A549 (cell line): ENCODE results near the gene MST1.
"Not testable (repeated sequence)": the region's sequence is repeated elsewhere in the genome, so short reads cannot be mapped to it uniquely, and the experiment has no call there.

Experiments
- CTCF ChIP-seq: fragments of >200 bp; sonication (Bioruptor Twin); formaldehyde crosslinking; IDR thresholded peaks from 3 replicates; pipeline ENCODE4 v1.5.1; 2016
- E2F6 ChIP-seq: IDR thresholded peaks from 2 replicates; pipeline ENCODE4 v1.6.1; 2012; ENCODE audit warnings: low read depth, borderline replicate concordance
- EHMT2 ChIP-seq: fragments of 200-600 bp; sonication (generic); IDR thresholded peaks from 2 replicates; pipeline ENCODE4 v1.6.1; 2016; ENCODE audit warnings: antibody characterized with exemption, low read depth, mild to moderate bottlenecking, moderate library complexity
- EP300 ChIP-seq, 2 experiments: fragments of >200 bp; sonication (Bioruptor Twin); formaldehyde crosslinking; IDR thresholded peaks; 2 replicates in 1 of 2; 3 replicates in 1 of 2; pipeline ENCODE4 v1.6.1; 2016 to 2017
- MAFK ChIP-seq: fragments of 450-650 bp; IDR thresholded peaks from 2 replicates; pipeline ENCODE4 v1.6.1; 2014; ENCODE audit not compliant: partially characterized antibody
- MAX ChIP-seq: IDR thresholded peaks from 2 replicates; pipeline ENCODE4 v1.6.1; 2012
- MYC ChIP-seq: IDR thresholded peaks from 2 replicates; pipeline ENCODE4 v1.6.1; 2012; ENCODE audit warnings: mild to moderate bottlenecking, inconsistent platforms, low read length, improper control_type of control experiment, borderline replicate concordance
- PHF8 ChIP-seq: fragments of 200-600 bp; sonication (generic); IDR thresholded peaks from 2 replicates; pipeline ENCODE4 v1.6.1; 2016; ENCODE audit warnings: low read depth, mild to moderate bottlenecking, antibody characterized with exemption, moderate library complexity, borderline replicate concordance
- POLR2A ChIP-seq: IDR thresholded peaks from 2 replicates; pipeline ENCODE4 v1.6.1; 2012; ENCODE audit warnings: mild to moderate bottlenecking, low read length
- RAD21 ChIP-seq, 2 experiments: fragments of >200 bp in 1 of 2; sonication (Bioruptor Twin) in 1 of 2; formaldehyde crosslinking in 1 of 2; IDR thresholded peaks in 1 of 2; conservative IDR thresholded peaks in 1 of 2; 2 replicates in 1 of 2; 3 replicates in 1 of 2; pipeline ENCODE4 v1.6.1; 2012 to 2018; ENCODE audit warnings: inconsistent platforms in 1 of 2
- RCOR1 ChIP-seq: fragments of 150-350 bp; IDR thresholded peaks from 2 replicates; pipeline ENCODE4 v1.6.1; 2014; ENCODE audit warnings: antibody characterized with exemption, low read length, low read depth
- TP53 ChIP-seq: fragments of 250-450 bp; sonication (Bioruptor Pico); IDR thresholded peaks from 2 replicates; pipeline ENCODE4 v1.5.0; 2021; ENCODE audit warnings: mild to moderate bottlenecking, moderate library complexity
- ZNF302 ChIP-seq: fragments of 250-450 bp; sonication (Bioruptor Pico); IDR thresholded peaks from 2 replicates; pipeline ENCODE4 v1.9.0; 2021; ENCODE audit warnings: inconsistent platforms, mild to moderate bottlenecking, moderate library complexity

GRCh38 chr3:49691481-49691880 lies 2.2 kb upstream of the MST1 start:
- TF ChIP-seq TP53 (CRISPR knock-in tag); RCOR1; CTCF; EP300 (IDR thresholded peaks at IDR 0.05); MAX; EHMT2; PHF8; ZNF302 (CRISPR knock-in tag); MAFK; POLR2A; E2F6; MYC; RAD21 (conservative IDR thresholded peaks at IDR 0.05 in 1 of 2, IDR thresholded peaks at IDR 0.05 in 1 of 2): not testable (repeated sequence)
